GM23338 (cell line): ENCODE data around the gene FRK. TPM values are rescaled to one million over a fixed set of nuclear protein-coding genes. Genes with fewer than 3 reads are reported as not detected.

ENCODE experiments used
- ATAC-seq: fragments of 200-7000 bp; cut with Tn5 transposase; 3 replicates; pipeline ENCODE4 v1.9.1; 2020
- DNase-seq: peaks from one replicate; pipeline ENCODE4 v3.0.0-alpha.2; 2015; ENCODE audit warnings: low spot score
- H2AFZ ChIP-seq: fragments of 200-600 bp; sonication (generic); 2 replicates; pipeline ENCODE4 v1.8.0; 2016; ENCODE audit warnings: antibody characterized with exemption, mild to moderate bottlenecking, moderate library complexity
- H3F3A ChIP-seq: fragments of 200-600 bp; sonication (generic); replicated peaks from 2 replicates; pipeline ENCODE4 v1.8.0; 2017; ENCODE audit warnings: antibody characterized with exemption, mixed run types, low read depth
- H3K27ac ChIP-seq: fragments of 200-600 bp; sonication (generic); 2 replicates; pipeline ENCODE4 v1.6.1; 2016; ENCODE audit warnings: low read depth
- H3K27me3 ChIP-seq: fragments of 200-600 bp; sonication (generic); 2 replicates; pipeline ENCODE4 v1.8.0; 2016; ENCODE audit warnings: mild to moderate bottlenecking, mixed run types, moderate library complexity; ENCODE audit not compliant: insufficient read depth
- H3K36me3 ChIP-seq: fragments of 200-600 bp; sonication (generic); 2 replicates; pipeline ENCODE4 v1.8.0; 2016; ENCODE audit warnings: mild to moderate bottlenecking; ENCODE audit not compliant: insufficient read depth
- H3K4me1 ChIP-seq: fragments of 200-600 bp; sonication (generic); 2 replicates; pipeline ENCODE4 v1.8.0; 2016; ENCODE audit warnings: mild to moderate bottlenecking, moderate library complexity; ENCODE audit not compliant: insufficient read depth
- H3K4me2 ChIP-seq: fragments of 200-600 bp; sonication (generic); 2 replicates; pipeline ENCODE4 v1.7.1; 2017; ENCODE audit warnings: mixed run types
- H3K4me3 ChIP-seq: fragments of 200-600 bp; sonication (generic); 2 replicates; pipeline ENCODE4 v1.6.1; 2016; ENCODE audit warnings: mixed run types
- H3K79me2 ChIP-seq: fragments of 200-600 bp; sonication (generic); replicated peaks from 2 replicates; pipeline ENCODE4 v1.8.0; 2017; ENCODE audit warnings: mild to moderate bottlenecking; ENCODE audit not compliant: insufficient read depth
- H3K9me2 ChIP-seq: fragments of 200-600 bp; sonication (generic); 2 replicates; pipeline ENCODE4 v1.8.0; 2017; ENCODE audit not compliant: insufficient read depth
- H4K20me1 ChIP-seq: fragments of 200-600 bp; sonication (generic); replicated peaks from 2 replicates; pipeline ENCODE4 v1.8.0; 2017; ENCODE audit warnings: mild to moderate bottlenecking; ENCODE audit not compliant: insufficient read depth
- H3K27ac Mint-ChIP-seq: 2 replicates; pipeline ENCODE4 v1.8.0; 2020; ENCODE audit warnings: inconsistent platforms, mild to moderate bottlenecking, moderate library complexity, mixed read lengths
- H3K27me3 Mint-ChIP-seq: 3 replicates; pipeline ENCODE4 v1.8.0; 2022; ENCODE audit warnings: low read depth, mild to moderate bottlenecking, moderate library complexity, mixed read lengths, inconsistent platforms; ENCODE audit not compliant: insufficient read depth, poor library complexity
- H3K36me3 Mint-ChIP-seq: 3 replicates; pipeline ENCODE4 v1.8.0; 2021; ENCODE audit warnings: low read depth, mild to moderate bottlenecking, inconsistent platforms, moderate library complexity, mixed read lengths
- H3K4me1 Mint-ChIP-seq: 3 replicates; pipeline ENCODE4 v1.8.0; 2020; ENCODE audit warnings: mild to moderate bottlenecking, inconsistent platforms, mixed read lengths
- H3K4me3 Mint-ChIP-seq: 3 replicates; pipeline ENCODE4 v1.8.0; 2021; ENCODE audit warnings: moderate library complexity, mild to moderate bottlenecking, inconsistent platforms, mixed read lengths
- H3K9me3 Mint-ChIP-seq: 3 replicates; pipeline ENCODE4 v1.8.0; 2020; ENCODE audit warnings: moderate library complexity, mild to moderate bottlenecking, inconsistent platforms, mixed read lengths
- CREB1 ChIP-seq: fragments of 250-450 bp; sonication (Bioruptor Pico); IDR thresholded peaks from 2 replicates; pipeline ENCODE4 v1.5.0; 2020; ENCODE audit warnings: low read depth, mild to moderate bottlenecking, moderate library complexity
- CTCF ChIP-seq, 2 experiments: fragments of 200-600 bp in 1 of 2; sonication (generic) in 1 of 2; conservative IDR thresholded peaks; 2 replicates each; pipeline versions ENCODE4 v1.5.1 to v1.6.1; 2016 to 2017; ENCODE audit warnings: antibody characterized with exemption in 2 of 2, low read depth in 2 of 2, mild to moderate bottlenecking in 2 of 2, moderate library complexity in 1 of 2
- ETS1 ChIP-seq: IDR thresholded peaks from 2 replicates; pipeline ENCODE4 v1.6.1; 2016; ENCODE audit warnings: antibody characterized with exemption
- EZH2 ChIP-seq: fragments of 200-600 bp; sonication (generic); IDR thresholded peaks from one replicate; pipeline ENCODE4 v1.8.0; 2017; ENCODE audit warnings: antibody characterized with exemption, mild to moderate bottlenecking, low read depth; ENCODE audit not compliant: unreplicated experiment
- EZH2phosphoT487 ChIP-seq: fragments of 200-600 bp; sonication (generic); IDR thresholded peaks from one replicate; pipeline ENCODE4 v1.8.1; 2018; ENCODE audit warnings: antibody characterized with exemption; ENCODE audit not compliant: unreplicated experiment
- JUNB ChIP-seq: IDR thresholded peaks from one replicate; pipeline ENCODE4 v1.6.1; 2016; ENCODE audit warnings: antibody characterized with exemption; ENCODE audit not compliant: unreplicated experiment
- POLR2AphosphoS5 ChIP-seq: IDR thresholded peaks from 2 replicates; pipeline ENCODE4 v1.6.1; 2016; ENCODE audit warnings: antibody characterized with exemption, low read depth
- REST ChIP-seq: IDR thresholded peaks from one replicate; pipeline ENCODE4 v1.6.1; 2018; ENCODE audit warnings: antibody characterized with exemption; ENCODE audit not compliant: unreplicated experiment
- STAT1 ChIP-seq: IDR thresholded peaks from one replicate; pipeline ENCODE4 v1.6.1; 2016; ENCODE audit warnings: antibody characterized with exemption; ENCODE audit not compliant: unreplicated experiment
- ZNF114 ChIP-seq: fragments of 250-450 bp; sonication (Bioruptor Pico); IDR thresholded peaks from 2 replicates; pipeline ENCODE4 v1.5.0; 2020; ENCODE audit warnings: mild to moderate bottlenecking, moderate library complexity
- ZNF462 ChIP-seq: fragments of 250-450 bp; sonication (Bioruptor Pico); IDR thresholded peaks from 2 replicates; pipeline ENCODE4 v1.5.0; 2020; ENCODE audit warnings: mild to moderate bottlenecking, moderate library complexity
- polyA plus RNA-seq: library from polyadenylated mRNA; unstranded; fragments of >200 nt; fragmentation: Nextera tagmentation; extraction: Ambion mirVana; gene quantifications from 2 replicates; pipeline ENCODE4 v1.2.1, GENCODE V29; 2016
- total RNA-seq: library from RNA; depleted of rRNA; stranded (reverse); fragments of >200 nt; shearing (Covaris generic); gene quantifications from 2 replicates; pipeline ENCODE4 v1.2.3, GENCODE V29; 2014

FRK gene
- total and polyA plus RNA-seq, 2 experiments from 2014 or later = 0.06 to 0.24 TPM

GRCh38 chr6:115894426-115894992 is 166.2 kb downstream of the FRK start (continued):
- no peak for TF ChIP-seq CTCF (conservative IDR thresholded peaks at IDR 0.05; ENCODE audit: low read depth in 2 of 2)
- no peak for TF ChIP-seq ZNF462

- Mint-ChIP-seq H3K4me1 (no peaks in the 10 kb centered on the region), H3K27me3 (no peaks in the 10 kb centered on the region), H3K27ac (no peak overlapping the region), H3K4me3 (no peak overlapping the region), H3K36me3 (no peaks in the 10 kb centered on the region), H3K9me3 (no peaks in the 10 kb centered on the region; the same call in 2 of the 3 replicates)
- Histone ChIP-seq H3K4me3 (no peak overlapping the region), H3K4me2 (no peak overlapping the region), H4K20me1 (no peaks in the 10 kb centered on the region), H2AFZ (no peak overlapping the region), H3K27ac (no peak overlapping the region), H3K79me2 (no peaks in the 10 kb centered on the region), H3K36me3 (no peaks in the 10 kb centered on the region), H3K4me1 (no peaks in the 10 kb centered on the region), H3K27me3 (no peaks in the 10 kb centered on the region), H3F3A (no peaks in the 10 kb centered on the region), H3K9me2 (no peaks in the 10 kb centered on the region)
- ATAC-seq (no peak), DNase-seq (no peak)
- TF ChIP-seq STAT1 = no peak
- TF ChIP-seq POLR2AphosphoS5 = no peak
- TF ChIP-seq CREB1 (CRISPR knock-in tag) = no peak
- no peak for TF ChIP-seq EZH2
- no peak for TF ChIP-seq ETS1
- no peak for TF ChIP-seq EZH2phosphoT487
- no peak for TF ChIP-seq ZNF114 (CRISPR knock-in tag)
- no peak for TF ChIP-seq REST
- TF ChIP-seq JUNB = no peak
Measured at GRCh38 chr6:115891750-115892149, 168.9 kb downstream of the FRK start.
